ELR (cell line): ENCODE measurements around the gene LSM2.

Experiments
- DNase-seq: peaks from one replicate; pipeline ENCODE4 v3.0.0-alpha.2; 2015; ENCODE audit warnings: low read depth

LSM2 gene

DNA sequence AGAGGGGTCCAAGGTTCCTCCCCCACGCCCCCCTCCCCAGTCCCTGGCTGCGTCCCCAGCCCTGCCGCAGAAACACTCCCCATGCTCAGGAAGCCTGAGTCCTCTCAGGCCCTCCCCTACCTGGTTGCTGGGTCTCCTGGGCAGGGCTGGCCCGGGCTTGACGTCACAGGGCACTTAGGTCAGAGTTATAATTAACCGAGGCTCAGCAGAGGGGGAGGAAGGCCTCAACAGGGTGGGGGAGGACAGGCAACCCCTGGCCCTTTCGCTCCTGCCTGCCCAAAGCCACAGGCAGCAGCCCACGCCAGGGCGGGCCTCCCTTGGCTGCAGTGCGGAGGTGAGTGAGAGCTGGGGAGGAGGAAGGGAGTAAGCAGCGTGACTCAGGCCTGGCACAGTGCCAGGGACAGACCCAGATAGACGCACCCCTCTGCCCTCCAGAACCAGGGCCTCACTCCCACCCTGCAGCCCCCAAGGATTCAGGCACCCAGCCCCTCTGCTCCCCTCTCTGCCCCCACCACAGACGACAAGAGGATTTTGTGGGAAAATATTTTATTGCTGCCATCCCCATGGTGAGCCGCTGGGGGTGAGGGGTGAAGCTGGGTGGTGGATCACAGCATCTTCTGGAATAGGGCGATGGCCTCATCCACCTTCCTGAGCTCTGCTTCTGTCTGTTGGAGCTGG is 29.6 kb downstream of the LSM2 start, which contains the start of gene VWA7:
VWA7 (minus strand) TSS at position 340 of the 678 bp plus-strand sequence. CDS start 549 bp downstream, outside the sequence.
- peak; percentile 86 for DNase-seq

DNA sequence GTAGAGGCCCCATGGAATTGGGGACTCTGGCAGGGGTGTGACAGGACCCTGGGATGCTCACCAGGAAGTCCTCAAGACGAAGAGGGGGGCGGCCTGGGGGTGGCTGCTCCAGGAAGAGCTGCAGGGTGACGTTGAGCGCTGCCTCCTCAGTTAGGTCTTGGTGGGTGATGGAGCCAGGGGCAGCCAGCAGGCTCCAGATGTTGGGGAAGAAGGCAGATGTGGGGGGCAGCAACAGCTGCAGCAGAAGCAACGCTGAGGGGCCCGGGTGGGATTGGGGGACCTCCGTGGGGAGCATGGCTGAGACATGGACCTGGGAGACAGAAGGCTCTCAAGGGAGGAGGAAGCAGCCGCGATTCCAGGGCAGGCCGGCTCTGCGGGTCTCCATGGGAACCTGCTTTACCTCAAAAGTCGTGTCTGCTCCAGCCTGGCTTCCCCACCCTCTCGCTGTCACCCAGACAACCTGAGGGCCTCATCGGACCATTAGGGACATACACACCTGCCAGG is 30.2 kb downstream of the LSM2 start:
- DNase-seq: peak; percentile 28

DNA sequence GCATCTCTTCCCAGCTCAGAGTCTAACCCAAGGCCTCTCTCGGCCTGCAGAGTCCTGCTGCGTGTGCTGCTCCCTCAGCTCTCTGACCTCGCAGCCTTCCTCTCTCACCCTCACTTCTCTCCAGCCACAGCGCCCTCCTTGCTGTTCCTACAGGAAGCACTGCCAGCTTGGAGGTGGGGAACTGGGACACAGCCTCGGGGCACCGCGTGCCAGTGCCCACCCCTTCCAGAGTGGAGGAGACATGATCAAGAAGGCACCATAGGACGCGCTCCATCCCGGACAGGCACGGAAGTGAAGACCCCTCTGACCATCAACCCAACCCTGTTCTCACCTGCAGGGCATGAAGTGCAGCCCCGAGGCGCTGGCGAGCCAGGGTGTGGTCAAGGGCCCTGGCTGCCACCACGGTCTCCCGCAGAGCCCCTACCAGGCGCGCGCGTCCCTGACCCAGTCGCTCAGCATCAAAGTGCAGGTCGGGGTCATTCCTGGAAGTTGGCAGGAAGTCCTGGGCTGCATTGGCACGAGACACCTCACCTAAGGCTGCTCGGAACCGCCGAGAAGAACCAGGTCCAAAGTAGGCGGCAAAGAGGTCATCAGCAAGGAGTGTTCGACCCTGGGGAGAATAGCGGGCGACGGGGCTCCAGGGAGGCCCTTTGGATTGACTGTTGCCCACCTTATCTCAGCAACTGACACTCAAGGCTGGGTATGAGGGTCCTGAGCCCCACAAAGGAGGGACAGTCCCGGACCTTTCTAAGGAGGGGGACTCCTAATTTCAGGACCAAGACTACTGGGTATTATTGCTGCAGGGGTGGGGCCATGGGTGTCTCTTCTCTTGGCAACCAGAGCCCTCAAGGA is 30.9 kb downstream of the LSM2 start:
- DNase-seq: no peak

DNA sequence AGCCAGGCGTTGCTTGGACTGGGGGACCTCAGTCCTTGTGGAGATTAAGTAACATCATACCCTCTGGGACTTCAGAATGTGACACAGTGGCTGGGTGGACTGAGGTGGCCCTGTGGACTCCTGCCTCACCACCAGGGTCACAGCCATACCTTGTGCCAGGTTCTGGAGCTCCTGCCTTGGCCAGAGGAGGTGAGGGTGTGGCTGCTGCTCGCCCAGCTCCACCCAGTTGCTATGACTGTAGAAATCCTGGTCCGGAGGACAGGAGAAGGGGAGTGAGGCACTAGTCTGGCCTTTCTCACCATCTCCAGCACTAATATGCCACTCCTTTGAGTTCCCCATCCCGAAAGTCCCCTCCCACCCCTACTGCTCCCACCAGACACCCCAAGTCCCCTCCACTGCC is 31.6 kb downstream of the LSM2 start:
- no peak for DNase-seq

DNA sequence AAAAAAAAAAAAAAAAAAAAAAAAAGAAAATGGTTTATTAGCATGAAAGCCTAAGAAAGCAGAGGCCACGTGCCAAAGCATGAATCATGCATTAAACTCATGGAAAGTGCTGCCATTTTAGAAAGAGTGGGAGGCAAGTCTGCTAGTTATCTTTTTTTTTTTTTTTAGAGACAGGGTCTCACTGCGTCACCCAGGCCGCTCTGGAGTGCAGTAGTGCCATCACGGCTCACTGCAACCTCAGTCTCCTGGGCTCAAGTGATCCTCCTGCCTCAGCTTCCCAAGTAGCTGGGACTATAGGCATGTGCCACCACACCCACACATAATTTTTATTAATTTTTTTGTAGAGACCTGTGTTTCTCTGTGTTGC is 34.8 kb downstream of the LSM2 start:
- peak; percentile 50 for DNase-seq

DNA sequence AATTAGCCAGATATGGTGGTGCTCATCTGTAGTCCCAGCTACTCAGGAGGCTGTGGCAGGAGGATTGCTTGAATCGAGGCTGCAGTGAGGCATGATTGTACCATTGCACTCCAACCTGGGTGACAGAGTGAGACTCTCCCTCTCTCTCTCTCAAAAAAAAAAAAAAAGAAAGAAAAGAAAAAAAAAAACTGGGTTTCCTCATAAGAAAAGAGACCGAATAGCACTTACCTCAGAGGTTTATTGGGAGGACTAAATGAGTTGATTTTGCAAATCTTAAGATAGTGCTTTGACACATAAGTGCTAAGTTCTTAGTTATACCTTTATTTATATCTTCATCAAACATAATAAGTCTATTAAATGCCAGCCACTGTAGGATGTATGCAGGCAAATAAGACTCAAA is 35.9 kb downstream of the LSM2 start:
- DNase-seq: no peak

DNA sequence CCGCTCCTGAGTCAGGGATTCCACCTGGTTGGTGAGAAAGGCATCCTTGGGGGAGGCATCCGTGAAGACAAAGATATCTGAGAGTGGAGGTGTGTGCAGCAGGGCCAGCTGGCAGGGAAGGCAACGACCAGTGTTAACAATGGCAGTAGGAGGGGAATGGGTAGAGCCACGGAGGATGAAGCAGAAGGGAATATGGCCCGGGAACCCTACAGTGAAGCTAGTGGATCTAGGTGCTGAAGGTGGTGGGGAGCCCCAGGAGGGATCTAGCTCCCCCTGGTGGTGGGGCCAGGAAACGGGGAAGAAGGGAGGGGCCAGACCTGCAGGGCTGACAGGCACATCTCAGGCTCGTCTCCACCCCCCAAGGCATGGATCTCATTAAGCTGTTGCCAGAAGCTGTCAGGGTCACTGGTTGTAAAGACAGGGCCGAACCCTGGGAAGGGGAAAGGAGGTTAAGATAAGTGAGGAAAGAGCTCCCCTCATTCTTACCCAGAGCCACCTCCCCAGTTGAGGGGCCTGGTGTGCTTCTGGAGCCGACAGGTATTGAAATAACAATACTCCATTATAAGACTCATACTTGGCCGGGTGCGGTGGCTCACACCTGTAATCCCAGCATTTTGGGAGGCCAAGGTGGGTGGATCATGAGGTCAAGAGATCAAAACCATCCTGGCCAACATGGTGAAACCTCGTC is 36.9 kb downstream of the LSM2 start:
- DNase-seq: peak; percentile 63

DNA sequence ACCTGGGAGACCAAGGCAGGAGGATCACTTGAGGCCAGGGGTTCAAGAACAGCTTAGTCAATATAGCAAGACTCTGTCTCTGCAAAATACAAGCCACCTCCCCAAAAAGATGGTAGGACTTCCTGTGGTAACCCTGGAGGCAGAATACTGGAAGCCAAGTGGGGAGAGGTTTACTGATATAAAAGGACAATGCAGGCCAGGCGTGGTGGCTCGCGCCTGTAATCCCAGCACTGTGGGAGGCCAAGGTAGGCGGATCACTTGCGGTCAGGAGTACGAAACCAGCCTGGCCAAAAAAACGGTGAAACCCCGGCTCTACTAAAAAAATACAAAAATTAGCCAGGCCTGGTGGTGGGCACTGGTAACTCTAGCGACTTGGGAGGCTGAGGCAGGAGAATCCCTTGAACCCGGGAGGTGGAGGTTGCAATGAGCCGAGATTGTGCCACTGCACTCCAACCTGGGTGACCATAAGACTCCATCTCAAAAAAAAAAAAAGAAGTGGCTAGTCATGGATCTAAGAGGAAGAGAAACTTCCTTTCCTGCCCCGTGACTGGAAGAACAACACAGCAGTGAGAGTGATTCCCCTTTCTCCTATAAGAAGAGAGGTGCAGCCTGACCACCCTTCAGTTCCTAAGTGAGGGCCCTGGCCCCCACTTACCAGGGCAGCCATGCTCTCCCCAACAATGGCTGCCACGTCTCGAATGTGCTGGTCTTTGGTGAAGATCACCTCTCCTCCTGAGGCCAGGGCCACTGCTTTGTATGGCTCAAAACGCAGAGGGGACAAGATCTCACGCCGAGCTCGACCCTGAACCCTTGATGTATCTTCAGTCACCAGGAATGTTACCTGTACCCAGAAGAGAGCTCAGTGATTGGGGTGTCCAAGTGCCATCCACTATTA is 38.2 kb downstream of the LSM2 start:
- DNase-seq: no peak

DNA sequence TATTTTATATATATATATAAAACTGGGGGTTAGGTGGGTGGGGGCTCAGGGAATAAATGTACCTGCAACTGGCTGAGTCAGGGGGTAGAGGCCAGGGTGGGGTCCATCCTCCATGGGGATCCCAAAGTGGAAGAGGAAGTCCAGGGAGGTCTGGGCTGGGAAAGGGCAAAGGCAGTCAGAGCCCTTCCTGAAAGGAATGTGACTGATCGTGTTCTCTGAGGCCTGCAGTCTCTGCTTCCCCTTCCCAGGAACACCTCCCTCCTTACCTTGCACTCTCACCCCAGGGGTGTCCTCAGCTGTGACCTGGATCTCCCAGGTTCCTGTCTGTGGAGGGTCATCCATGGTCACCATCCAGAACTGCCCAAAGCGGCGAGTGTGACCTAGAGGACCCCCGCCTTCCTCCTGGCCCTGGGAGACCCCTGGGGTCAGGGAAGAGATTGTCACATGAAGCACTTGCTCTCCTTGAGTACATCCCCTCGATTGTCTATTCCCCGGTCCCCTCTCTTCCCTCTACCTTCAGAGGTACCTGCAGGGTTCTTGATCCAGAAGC is 39.6 kb downstream of the LSM2 start:
- DNase-seq: no peak

DNA sequence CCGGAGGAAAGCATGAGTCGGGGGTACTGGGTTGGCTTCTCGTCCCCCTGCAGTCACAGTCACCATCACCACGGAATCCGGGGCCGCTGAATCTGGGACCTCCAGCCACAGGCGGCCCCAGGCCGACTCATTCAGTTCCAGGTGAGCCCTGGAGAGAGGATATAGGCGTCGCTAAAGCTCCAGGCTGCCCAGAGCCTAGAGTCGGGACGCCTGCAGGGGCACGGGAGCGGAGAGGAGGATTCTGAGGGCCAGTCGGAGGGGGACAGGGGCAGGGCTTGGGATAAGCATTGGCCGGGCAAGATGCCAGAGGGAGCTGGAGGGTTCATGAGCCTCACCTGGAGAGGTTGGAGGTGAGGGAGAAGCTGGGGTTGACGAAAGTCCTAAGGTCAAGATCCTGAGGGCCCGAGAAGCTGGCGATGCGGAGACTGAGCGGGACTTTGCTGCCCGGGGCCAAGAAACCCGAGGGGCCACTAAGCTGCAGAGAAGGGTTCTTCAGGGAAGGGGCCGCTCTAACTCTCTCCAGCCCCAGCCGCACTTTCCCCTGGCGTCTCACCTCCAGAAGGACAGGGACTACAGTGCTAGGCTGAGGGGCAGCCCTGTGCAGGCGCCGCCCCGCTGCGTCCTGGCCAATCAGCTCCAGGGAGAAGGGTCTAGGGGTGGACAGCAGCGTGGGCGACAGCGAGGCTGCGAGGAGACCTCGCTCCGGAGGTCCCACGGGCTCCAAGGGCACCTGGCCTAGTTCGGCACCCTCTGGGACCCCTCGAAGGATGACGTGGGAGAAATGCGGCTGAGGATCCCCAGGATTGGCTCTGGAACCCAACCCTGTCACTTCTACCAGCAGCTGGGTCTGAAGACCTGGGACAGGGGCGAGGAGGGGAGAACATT is 40.6 kb downstream of the LSM2 start:
- no peak for DNase-seq

DNA sequence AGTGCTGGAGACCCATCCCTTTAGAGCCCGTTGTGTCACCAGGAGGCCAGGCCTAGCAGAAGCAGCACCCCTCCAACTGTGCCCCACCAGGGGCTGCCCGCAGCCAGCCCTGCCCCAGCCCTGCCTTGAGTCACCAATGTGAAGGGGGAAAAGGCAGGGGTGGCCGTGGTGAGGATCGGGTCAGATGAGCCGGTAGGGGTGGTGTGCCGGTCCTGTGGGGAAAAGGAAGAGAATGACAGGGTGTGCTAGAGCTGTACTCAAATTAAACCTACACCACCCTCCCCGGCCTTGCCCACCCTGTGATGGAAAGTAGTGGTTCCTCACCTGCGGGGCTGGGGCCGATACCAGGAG is 41.2 kb downstream of the LSM2 start:
- no peak for DNase-seq

DNA sequence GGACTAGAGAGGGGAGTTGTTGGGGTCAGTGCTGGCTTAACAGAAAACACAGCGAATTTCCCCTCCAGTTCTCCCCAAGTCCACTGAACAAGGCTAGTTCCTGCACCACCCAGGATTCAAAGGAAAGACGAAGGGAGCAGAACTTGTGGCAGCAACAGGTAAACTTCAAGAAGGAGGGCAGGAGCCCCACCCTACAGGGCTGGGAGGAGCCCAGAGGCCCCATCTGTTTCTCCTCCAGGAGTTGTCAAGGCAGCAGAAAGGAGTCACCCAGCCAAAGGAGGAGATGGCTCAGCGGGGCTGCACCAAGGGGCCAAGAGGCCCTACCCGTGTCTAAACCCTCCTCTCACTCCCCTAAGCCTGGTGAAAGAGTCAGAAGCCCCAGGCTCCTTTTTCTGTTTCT is 42.6 kb downstream of the LSM2 start:
- DNase-seq: no peak

DNA sequence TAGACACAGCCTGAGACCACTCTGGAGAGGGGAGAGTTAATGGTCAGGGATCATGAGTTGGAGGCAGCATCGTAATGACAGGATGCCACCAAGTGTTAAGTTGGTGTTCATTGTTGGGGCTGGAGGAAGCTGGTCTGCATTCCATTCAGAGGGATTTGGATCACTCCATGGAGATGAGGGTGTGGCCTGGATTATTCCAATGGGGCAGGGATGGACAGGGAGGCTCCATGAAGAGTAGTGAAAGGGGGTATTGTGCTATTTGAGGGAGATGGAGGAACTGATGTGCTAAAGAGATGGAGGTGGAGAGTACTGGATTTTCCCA is 43.2 kb downstream of the LSM2 start:
- DNase-seq: peak; percentile 68

DNA sequence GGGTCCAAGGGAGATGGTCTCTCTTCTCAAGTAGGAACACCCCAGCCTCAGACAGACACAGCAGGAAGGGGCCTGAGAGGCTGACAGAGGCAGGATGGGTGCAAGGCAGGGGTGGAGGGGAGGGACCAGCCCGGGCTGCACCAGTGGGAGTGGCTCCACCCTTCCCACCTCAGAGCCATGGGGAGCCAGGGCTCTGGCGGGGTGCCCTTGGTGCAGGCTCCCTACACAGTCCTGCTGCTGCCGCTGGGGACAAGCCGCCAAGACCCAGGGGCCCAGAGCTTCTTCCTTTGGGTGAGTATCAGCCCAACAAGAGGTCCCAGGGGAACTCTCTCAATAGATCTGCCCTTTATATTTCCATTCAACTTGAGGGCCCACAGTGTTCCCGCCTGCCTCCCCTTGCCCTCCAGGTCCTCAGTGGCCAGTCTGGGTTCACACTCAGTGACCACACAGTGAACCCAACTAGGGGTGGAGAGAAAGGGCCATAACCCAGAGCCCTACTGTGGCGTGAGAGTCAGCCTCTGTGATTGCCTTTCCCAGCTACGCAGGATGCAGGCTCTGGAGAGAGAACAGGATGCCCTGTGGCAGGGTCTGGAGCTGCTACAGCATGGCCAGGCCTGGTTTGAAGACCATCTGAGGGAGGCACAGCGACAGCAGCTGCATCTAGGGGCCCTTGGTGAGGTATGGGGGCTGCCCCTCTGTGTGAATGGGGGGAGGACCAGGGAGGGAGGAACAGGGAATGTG is 43.7 kb downstream of the LSM2 start:
- no peak for DNase-seq

DNA sequence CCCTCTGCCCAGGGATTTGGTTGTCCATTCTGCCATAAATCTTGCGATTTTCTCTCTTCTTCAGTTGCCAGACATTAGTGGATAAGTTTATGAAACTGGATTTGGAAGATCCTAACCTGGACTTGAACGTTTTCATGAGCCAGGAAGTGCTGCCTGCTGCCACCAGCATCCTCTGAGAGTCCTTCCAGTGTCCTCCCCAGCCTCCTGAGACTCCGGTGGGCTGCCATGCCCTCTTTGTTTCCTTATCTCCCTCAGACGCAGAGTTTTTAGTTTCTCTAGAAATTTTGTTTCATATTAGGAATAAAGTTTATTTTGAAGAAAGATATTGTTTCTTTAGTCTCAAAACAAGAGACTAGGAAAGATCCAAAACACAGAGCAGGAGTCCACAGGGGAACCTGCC is 44.4 kb downstream of the LSM2 start, which contains the start of gene SAPCD1:
SAPCD1 (plus strand) TSS at position 301 of the 400 bp plus-strand sequence. CDS start 399 bp downstream, outside the sequence.
- DNase-seq: no peak

DNA sequence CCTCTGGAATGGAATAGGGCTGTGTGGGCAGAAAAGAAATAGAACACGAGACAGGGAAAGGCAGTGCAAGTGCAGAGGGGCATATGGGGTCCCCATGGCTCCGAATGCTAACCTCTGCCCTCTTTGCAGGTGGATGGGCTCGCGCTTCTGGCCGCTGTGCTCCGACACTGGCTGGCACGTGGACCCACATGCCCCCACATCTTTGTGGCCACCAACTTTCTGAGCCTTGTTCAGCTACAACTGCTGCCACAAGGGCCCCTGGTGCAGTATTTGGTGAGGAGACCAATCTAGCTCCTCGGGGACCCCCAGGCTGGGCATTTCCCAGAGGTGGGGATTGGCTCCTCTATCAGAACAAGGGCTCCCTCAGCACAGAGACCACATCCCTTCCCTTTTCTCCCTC is 45.4 kb downstream of the LSM2 start:
- DNase-seq: no peak

DNA sequence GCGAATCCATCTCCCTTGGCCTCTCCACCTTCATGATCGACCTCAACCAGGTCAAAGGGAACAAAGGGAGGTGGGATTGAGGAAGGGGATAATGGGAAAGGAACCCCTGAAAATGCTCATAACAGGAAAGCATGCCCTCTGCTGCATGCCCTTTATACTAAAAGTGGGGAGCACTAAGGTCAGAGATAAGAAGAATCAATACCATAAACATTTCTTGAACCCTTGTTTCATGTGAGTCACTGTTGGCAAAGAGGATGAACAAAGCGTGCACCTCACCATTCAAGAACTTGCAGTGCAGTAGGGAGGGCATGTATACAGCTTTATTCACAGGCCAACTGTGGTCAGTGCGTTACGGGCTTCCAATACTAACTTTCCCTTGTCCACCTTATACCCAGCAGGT is 46.0 kb downstream of the LSM2 start:
- no peak for DNase-seq

DNA sequence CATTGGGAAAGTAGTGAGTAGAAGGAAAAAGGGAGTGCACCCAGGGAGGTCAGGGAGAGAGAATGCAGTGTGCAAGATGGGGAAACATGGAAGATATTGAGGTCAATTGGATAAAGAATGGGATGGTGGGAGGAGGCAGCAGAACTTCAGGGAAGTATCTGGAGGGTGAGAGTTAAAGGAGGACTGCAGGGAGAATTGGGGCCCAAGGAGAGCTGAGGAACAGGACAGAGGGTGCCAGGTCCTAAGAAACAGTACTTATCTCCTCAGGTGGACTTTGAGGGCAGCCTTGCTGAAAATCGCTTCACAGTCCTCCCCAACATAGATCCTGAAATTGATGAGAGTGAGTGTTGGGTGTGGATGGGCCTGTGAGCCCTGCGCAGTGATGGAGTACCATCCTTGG is 48.5 kb downstream of the LSM2 start:
- no peak for DNase-seq

DNA sequence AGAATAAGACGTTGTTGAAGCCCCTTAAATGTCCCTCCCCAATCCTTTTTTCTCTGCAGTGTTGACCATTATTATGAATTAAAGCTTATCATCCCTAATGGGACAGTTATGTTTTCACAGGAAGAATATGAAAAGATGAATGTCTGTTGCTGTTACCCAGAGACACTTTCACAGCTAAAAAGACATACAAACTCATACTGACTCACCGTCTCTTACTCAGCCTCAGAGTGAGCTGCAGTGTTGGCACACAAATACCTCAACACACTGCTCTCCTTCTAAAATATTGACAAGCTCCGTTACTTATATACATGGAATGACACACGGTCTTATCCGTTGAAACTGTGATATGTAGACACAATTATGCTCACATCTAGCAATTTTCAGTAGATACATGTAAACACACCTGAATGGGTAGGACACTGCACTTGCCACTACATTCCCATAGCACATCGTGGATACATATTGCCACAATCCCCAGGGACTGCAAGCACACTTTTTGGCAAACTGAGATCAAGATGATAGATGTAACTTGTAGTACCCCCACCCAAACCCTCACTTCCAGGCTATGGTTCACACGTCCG is 53.9 kb downstream of the LSM2 start:
- peak; percentile 94 for DNase-seq
